Measurements from ENCODE around the gene KCNMA1. TPM values are rescaled to one million over a fixed set of nuclear protein-coding genes. Genes with fewer than 3 reads are reported as not detected.

KCNMA1 gene
- total RNA-seq, 3 donors from 2014 or later (not counting 1 experiment from before 2014, with no cell fraction given): 0.40 to 1.8 (median 0.63) TPM

- Mint-ChIP-seq H3K4me3 (no peak overlapping the region), H3K9me3 (no peaks in the 10 kb centered on the region), H3K27me3 (ENCODE audit: low read depth in 2 of 2) (peaks cover 18 to 59% of the 10 kb centered on the region in 2 donors), H3K36me3 (no peaks in the 10 kb centered on the region), H3K4me1 (no peaks in the 10 kb centered on the region), H3K27ac (no peak overlapping the region)
- no peaks in the 10 kb centered on the region for H3K4me1 ChIP-seq (ENCODE audit: control insufficient read depth, insufficient read depth, low read length)
- WGBS (ENCODE audit: insufficient coverage): 80% methylated on average over 6 of the region's 6 CpGs
- no peaks in the 10 kb centered on the region for H3K36me3 ChIP-seq (ENCODE audit: control insufficient read depth, insufficient read depth, low read length)
- no peak for ATAC-seq
- intact Hi-C loops (cut with micrococcal nuclease): no loop called here
- H3K27me3 ChIP-seq (ENCODE audit: control insufficient read depth, insufficient read depth, low read length): no peaks in the 10 kb centered on the region
- no peaks in the 10 kb centered on the region for H3K9me3 ChIP-seq (ENCODE audit: control insufficient read depth, insufficient read depth, low read length)
- no peak for DNase-seq
- no peak for TF ChIP-seq CTCF (IDR thresholded peaks at IDR 0.05)
- no peak overlapping the region for H3K4me3 ChIP-seq (ENCODE audit: low read length)
- no peak overlapping the region for H3K27ac ChIP-seq (ENCODE audit: low read length)
Measured at GRCh38 chr10:77139252-77140160, 498.1 kb downstream of the KCNMA1 start.

- Mint-ChIP-seq H3K27me3 (ENCODE audit: low read depth in 2 of 2) (peaks cover 22 to 56% of the 10 kb centered on the region in 2 donors), H3K27ac (no peak overlapping the region), H3K4me1 (no peaks in the 10 kb centered on the region), H3K36me3 (no peaks in the 10 kb centered on the region), H3K4me3 (no peak overlapping the region), H3K9me3 (no peaks in the 10 kb centered on the region)
- Histone ChIP-seq H3K27me3 (ENCODE audit: control insufficient read depth, insufficient read depth, low read length) (no peaks in the 10 kb centered on the region), H3K36me3 (ENCODE audit: control insufficient read depth, insufficient read depth, low read length) (no peaks in the 10 kb centered on the region), H3K9me3 (ENCODE audit: control insufficient read depth, insufficient read depth, low read length) (no peaks in the 10 kb centered on the region), H3K4me3 (ENCODE audit: low read length) (no peak overlapping the region), H3K27ac (ENCODE audit: low read length) (no peak overlapping the region), H3K4me1 (ENCODE audit: control insufficient read depth, insufficient read depth, low read length) (no peaks in the 10 kb centered on the region)
- ATAC-seq (no peak), DNase-seq (no peak)
- intact Hi-C loops (cut with micrococcal nuclease): no loop called here
- WGBS (ENCODE audit: insufficient coverage): 81% methylated on average over 6 of the region's 6 CpGs
- no peak for TF ChIP-seq CTCF (IDR thresholded peaks at IDR 0.05)
Measured at GRCh38 chr10:77138541-77138940, 499.1 kb downstream of the KCNMA1 start.

- no peak for ATAC-seq
- no peaks in the 10 kb centered on the region for H3K4me1 Mint-ChIP-seq
Measured at GRCh38 chr10:77135555-77135954, 502.1 kb downstream of the KCNMA1 start.

More at GRCh38 chr10:77135555-77135954, 502.1 kb downstream of the KCNMA1 start:
- H3K27me3 ChIP-seq (ENCODE audit: control insufficient read depth, insufficient read depth, low read length): no peaks in the 10 kb centered on the region
- no peaks in the 10 kb centered on the region for H3K9me3 Mint-ChIP-seq
- H3K27ac ChIP-seq (ENCODE audit: low read length): no peak overlapping the region
- H3K36me3 ChIP-seq (ENCODE audit: control insufficient read depth, insufficient read depth, low read length): no peaks in the 10 kb centered on the region
- no peak for DNase-seq
- H3K4me3 Mint-ChIP-seq: no peak overlapping the region
- intact Hi-C loops (cut with micrococcal nuclease): no loop called here
- H3K4me1 ChIP-seq (ENCODE audit: control insufficient read depth, insufficient read depth, low read length): no peaks in the 10 kb centered on the region
- peaks cover 26 to 62% of the 10 kb centered on the region in 2 donors for H3K27me3 Mint-ChIP-seq (ENCODE audit: low read depth in 2 of 2)
- H3K27ac Mint-ChIP-seq: no peak overlapping the region
- WGBS (ENCODE audit: insufficient coverage): 100% methylated on average over 1 of the region's 3 CpGs
- TF ChIP-seq CTCF (IDR thresholded peaks at IDR 0.05): no peak
- H3K4me3 ChIP-seq (ENCODE audit: low read length): no peak overlapping the region
- no peaks in the 10 kb centered on the region for H3K9me3 ChIP-seq (ENCODE audit: control insufficient read depth, insufficient read depth, low read length)
- H3K36me3 Mint-ChIP-seq: no peaks in the 10 kb centered on the region
